H1 (cell line): Measurements from ENCODE around the gene ERGIC2. TPM values are rescaled to one million over a fixed set of nuclear protein-coding genes. Genes with fewer than 3 reads are reported as not detected.
"Not testable (repeated sequence)": the region's sequence is repeated elsewhere in the genome, so short reads cannot be mapped to it uniquely, and the experiment has no call there.

Experiments
- CTCF ChIA-PET: fragments of 300-600 bp; sonication (Branson Sonifier 250); formaldehyde crosslinking; loops from one replicate; lab custom pipeline; 2021; ENCODE audit not compliant: partially characterized antibody; lab: Charles Lee
- POLR2A ChIA-PET: fragments of 300-600 bp; sonication (Branson Sonifier 250); formaldehyde crosslinking; loops from one replicate; lab custom pipeline; 2021; ENCODE audit warnings: inconsistent platforms; ENCODE audit not compliant: partially characterized antibody; lab: Charles Lee
- DNase-seq, 2 experiments: peaks; one replicate each; pipeline versions ENCODE4 v3.0.0 to v3.0.0-alpha.2; 2010 to 2022; ENCODE audit warnings: low spot score in 2 of 2, low read depth in 1 of 2, mixed read lengths in 1 of 2
- FAIRE-seq: peaks from 2 replicates; lab custom pipeline; 2011; peaks lifted over from hg19 to GRCh38; lab: Jason Lieb, UNC
- H2AFZ ChIP-seq: 2 replicates; pipeline ENCODE4 v1.8.1; 2012; ENCODE audit warnings: low read length, inconsistent platforms
- H2AK5ac ChIP-seq: 2 replicates; pipeline ENCODE4 v1.6.1; 2013; ENCODE audit warnings: low read depth, low read length
- H2BK120ac ChIP-seq: replicated peaks from 2 replicates; pipeline ENCODE3; 2013; ENCODE audit warnings: low read depth, low read length, inconsistent platforms
- H2BK12ac ChIP-seq: 2 replicates; pipeline ENCODE4 v1.6.1; 2013; ENCODE audit warnings: low read depth, low read length
- H2BK15ac ChIP-seq: 2 replicates; pipeline ENCODE4 v1.6.1; 2013; ENCODE audit warnings: low read length
- H2BK20ac ChIP-seq: 2 replicates; pipeline ENCODE4 v1.6.1; 2013; ENCODE audit warnings: low read length
- H2BK5ac ChIP-seq: 2 replicates; pipeline ENCODE4 v1.6.1; 2013; ENCODE audit warnings: low read depth, low read length
- H3K14ac ChIP-seq: 2 replicates; pipeline ENCODE4 v1.6.1; 2013; ENCODE audit warnings: inconsistent platforms; ENCODE audit not compliant: insufficient read length
- H3K18ac ChIP-seq: 2 replicates; pipeline ENCODE4 v1.6.1; 2013; ENCODE audit warnings: low read length; ENCODE audit errors: extremely low read depth
- H3K23ac ChIP-seq: 2 replicates; pipeline ENCODE4 v1.6.1; 2013; ENCODE audit warnings: inconsistent platforms; ENCODE audit not compliant: insufficient read length
- H3K23me2 ChIP-seq: 2 replicates; pipeline ENCODE4 v1.6.1; 2013; ENCODE audit warnings: low read depth, low read length
- H3K27ac ChIP-seq: 2 replicates; pipeline ENCODE4 v1.6.1; 2011; ENCODE audit warnings: low read depth, low read length, inconsistent platforms
- H3K27me3 ChIP-seq, 4 experiments: replicated peaks in 1 of 4; 1 replicate in 1 of 4; 2 replicates in 3 of 4; pipeline versions ENCODE4 v1.6.1 to v1.8.1; 2011 to 2013; ENCODE audit warnings: low read length in 3 of 4, mild to moderate bottlenecking in 3 of 4, inconsistent platforms in 2 of 4, mixed read lengths in 2 of 4, moderate library complexity in 1 of 4; ENCODE audit not compliant: control insufficient read depth in 3 of 4, insufficient read depth in 3 of 4; ENCODE audit errors: extremely low read depth in 1 of 4
- H3K36me3 ChIP-seq, 4 experiments: 2 replicates each; pipeline versions ENCODE4 v1.6.1 to v1.8.1; 2011 to 2013; ENCODE audit warnings: mild to moderate bottlenecking in 4 of 4, low read length in 3 of 4, moderate library complexity in 2 of 4, control low read depth in 1 of 4, inconsistent platforms in 1 of 4; ENCODE audit not compliant: insufficient read depth in 4 of 4, control insufficient read depth in 2 of 4
- H3K4ac ChIP-seq: replicated peaks from 2 replicates; pipeline ENCODE3; 2013; ENCODE audit warnings: low read length, low read depth, mixed read lengths, inconsistent platforms; ENCODE audit not compliant: insufficient read length
- H3K4me1 ChIP-seq, 4 experiments: replicated peaks in 1 of 4; 1 replicate in 1 of 4; 2 replicates in 3 of 4; pipeline versions ENCODE4 v1.6.1 to v1.8.1; 2011 to 2013; ENCODE audit warnings: low read length in 3 of 4, inconsistent platforms in 2 of 4, mixed read lengths in 1 of 4; ENCODE audit not compliant: insufficient read depth in 4 of 4, control insufficient read depth in 3 of 4
- H3K4me2 ChIP-seq, 2 experiments: 2 replicates each; pipeline versions ENCODE4 v1.6.1 to v1.8.1; 2011 to 2013; ENCODE audit warnings: low read depth in 2 of 2, low read length in 2 of 2, control low read depth in 1 of 2, inconsistent platforms in 1 of 2, mild to moderate bottlenecking in 1 of 2; ENCODE audit not compliant: insufficient read depth in 1 of 2
- H3K4me3 ChIP-seq, 4 experiments: fragments of 200-600, 300-600 bp in 1 of 4; sonication (generic), shearing (Covaris generic), sonication (Bioruptor Twin) in 1 of 4; 2 replicates each; pipeline versions ENCODE4 v1.5.1 to v1.8.1; 2011 to 2016; ENCODE audit warnings: low read length in 4 of 4, low read depth in 3 of 4, control low read depth in 2 of 4, inconsistent platforms in 2 of 4, mild to moderate bottlenecking in 2 of 4, mixed read lengths in 1 of 4, moderate library complexity in 1 of 4; ENCODE audit not compliant: insufficient read depth in 2 of 4; ENCODE audit errors: extremely low read depth in 1 of 4
- H3K56ac ChIP-seq: replicated peaks from 2 replicates; pipeline ENCODE3; 2013; ENCODE audit warnings: low read depth, mild to moderate bottlenecking, mixed read lengths, low read length, inconsistent platforms; ENCODE audit not compliant: insufficient read length
- H3K79me1 ChIP-seq: 2 replicates; pipeline ENCODE4 v1.6.1; 2013; ENCODE audit warnings: low read depth, low read length, control low read depth
- H3K79me2 ChIP-seq, 2 experiments: 2 replicates each; pipeline versions ENCODE4 v1.6.1 to v1.8.1; 2012 to 2013; ENCODE audit warnings: low read length in 2 of 2, mild to moderate bottlenecking in 2 of 2, inconsistent platforms in 1 of 2; ENCODE audit not compliant: insufficient read depth in 2 of 2, control insufficient read depth in 1 of 2
- H3K9ac ChIP-seq, 4 experiments: replicated peaks in 1 of 4; 1 replicate in 1 of 4; 2 replicates in 3 of 4; pipeline versions ENCODE4 v1.6.1 to v1.8.1; 2011 to 2013; ENCODE audit warnings: low read depth in 3 of 4, low read length in 3 of 4, control low read depth in 2 of 4, mild to moderate bottlenecking in 2 of 4, moderate library complexity in 2 of 4, inconsistent platforms in 1 of 4; ENCODE audit errors: extremely low read depth in 1 of 4
- H3K9me3 ChIP-seq, 2 experiments: 2 replicates each; pipeline versions ENCODE4 v1.6.1 to v1.8.1; 2012 to 2013; ENCODE audit warnings: mild to moderate bottlenecking in 2 of 2, moderate library complexity in 2 of 2, control low read depth in 1 of 2, inconsistent platforms in 1 of 2, low read depth in 1 of 2, low read length in 1 of 2, mixed read lengths in 1 of 2; ENCODE audit not compliant: insufficient read depth in 2 of 2
- H4K20me1 ChIP-seq, 2 experiments: replicated peaks in 1 of 2; 2 replicates each; pipeline versions ENCODE3 to v1.8.1; 2011 to 2013; ENCODE audit warnings: inconsistent platforms in 2 of 2, low read length in 2 of 2, mild to moderate bottlenecking in 1 of 2; ENCODE audit not compliant: insufficient read depth in 2 of 2, control insufficient read depth in 1 of 2
- H4K5ac ChIP-seq: 2 replicates; pipeline ENCODE4 v1.6.1; 2013; ENCODE audit warnings: low read length, low read depth, mixed read lengths, inconsistent platforms; ENCODE audit not compliant: insufficient read length
- H4K8ac ChIP-seq: 2 replicates; pipeline ENCODE4 v1.8.0; 2013; ENCODE audit warnings: mild to moderate bottlenecking, moderate library complexity, low read length, inconsistent platforms; ENCODE audit not compliant: insufficient read depth; ENCODE audit errors: extremely low read depth
- H4K91ac ChIP-seq: replicated peaks from 2 replicates; pipeline ENCODE3; 2013; ENCODE audit warnings: low read length, mixed read lengths, inconsistent platforms; ENCODE audit not compliant: insufficient read length
- WGBS, 2 experiments: shearing (Covaris generic) in 1 of 2; methylation state at CpG; one replicate each; pipeline versions ENCODE4 v1.1.6 to v1.1.7; 2013 to 2015; ENCODE audit warnings: low lambda C conversion rate in 2 of 2, mixed read lengths in 2 of 2, inconsistent platforms in 1 of 2, low coverage in 1 of 2, missing lambda C conversion rate in 1 of 2; ENCODE audit not compliant: insufficient replicate concordance in 2 of 2, insufficient coverage in 1 of 2, insufficient read length in 1 of 2; ENCODE audit errors: extremely low coverage in 1 of 2, missing lambda C conversion rate in 1 of 2; 5-methylcytosine and 5-hydroxymethylcytosine counted together
- polyA plus RNA-seq, 7 experiments: library from polyadenylated mRNA; depleted of rRNA in 3 of 7; stranded (reverse) in 5 of 7; unstranded in 2 of 7; fragments of >200 nt in 5 of 7; fragments of 200-250 nt in 2 of 7; gene quantifications; 1 replicate in 5 of 7; 2 replicates in 1 of 7; 4 replicates in 1 of 7; pipeline versions ENCODE4 v1.2.1 to v1.2.3, GENCODE V29; 2011 to 2013; ENCODE audit warnings: missing spikeins in 2 of 7, mixed read lengths in 2 of 7
- total RNA-seq: library from RNA; stranded (reverse); fragmentation: NEBNext Ultra II Directional; extraction: Animal tissue kit (Norgen Biotek cat#: 25700); gene quantifications from 2 replicates; pipeline ENCODE4 v1.2.1, GENCODE V29; 2021

The ERGIC2 gene
- total and polyA plus RNA-seq, 2 of the 8 experiments (the other 6 are each of a cell fraction or from before 2014, with no cell fraction given), result 16.5 to 61.8 TPM

GRCh38 chr12:29390419-29390818, 9.4 kb upstream of the ERGIC2 start:
- H4K8ac ChIP-seq, H3K4me1 ChIP-seq, CTCF ChIA-PET, H3K4me3 ChIP-seq, H3K4me2 ChIP-seq, H4K5ac ChIP-seq, H4K20me1 ChIP-seq, H2BK5ac ChIP-seq, H3K23ac ChIP-seq, H3K36me3 ChIP-seq, FAIRE-seq, H3K56ac ChIP-seq, H2AFZ ChIP-seq, H3K4ac ChIP-seq, H3K27me3 ChIP-seq, H2BK15ac ChIP-seq, DNase-seq, H2BK12ac ChIP-seq, H3K23me2 ChIP-seq, POLR2A ChIA-PET, H2BK120ac ChIP-seq, H3K18ac ChIP-seq, H3K14ac ChIP-seq, H4K91ac ChIP-seq, H3K9me3 ChIP-seq, H3K79me1 ChIP-seq, H3K27ac ChIP-seq, H3K9ac ChIP-seq, H2AK5ac ChIP-seq, H3K79me2 ChIP-seq, H2BK20ac ChIP-seq: not testable (repeated sequence)
- 87% methylated on average over 3 of the region's 3 CpGs; no CpG with 5 or more reads in 1 of the 2 experiments for WGBS, 2 experiments
